ENCODE results near the gene DLEU7.

GRCh38 chr13:50846861-50847475, 3.5 kb upstream of the DLEU7 start:
- no peak for TF ChIP-seq CTCF (IDR thresholded peaks at IDR 0.05)
- no peak for TF ChIP-seq POLR2A (IDR thresholded peaks at IDR 0.05)

All from lower leg skin (tissue), 3 donors.